Cardiac muscle cell (in vitro differentiated cells and primary cell): Measurements from ENCODE around the gene MAST4. TPM values are rescaled to one million over a fixed set of nuclear protein-coding genes. Genes with fewer than 3 reads are reported as not detected.

Experiments
- DNase-seq, 2 donors: peaks; one replicate each; pipeline versions ENCODE4 v3.0.0 to v3.0.0-alpha.2; 2010 to 2017; ENCODE audit warnings: low read depth in 1 of 2, low spot score in 1 of 2
- H3K27ac ChIP-seq: fragments of 200-600 bp; sonication (generic); 2 replicates; pipeline ENCODE4 v1.5.1; 2016
- H3K27me3 ChIP-seq: fragments of 200-600 bp; sonication (generic); 2 replicates; pipeline ENCODE4 v1.6.0; 2016; ENCODE audit warnings: control low read depth
- H3K36me3 ChIP-seq: fragments of 200-600 bp; sonication (generic); 2 replicates; pipeline ENCODE4 v1.5.1; 2016; ENCODE audit warnings: control low read depth
- H3K4me1 ChIP-seq: fragments of 200-600 bp; sonication (generic); 2 replicates; pipeline ENCODE4 v1.8.1; 2017; ENCODE audit warnings: low read depth, mild to moderate bottlenecking, mixed run types
- H3K4me3 ChIP-seq: fragments of 200-600 bp; sonication (generic); 2 replicates; pipeline ENCODE4 v1.5.1; 2016; ENCODE audit warnings: mild to moderate bottlenecking
- H3K9me3 ChIP-seq: fragments of 200-600 bp; sonication (generic); 2 replicates; pipeline ENCODE4 v1.5.1; 2017; ENCODE audit warnings: low read depth, mild to moderate bottlenecking, control low read depth
- CTCF ChIP-seq: IDR thresholded peaks from 2 replicates; pipeline ENCODE4 v1.5.1; 2012; ENCODE audit warnings: low read depth, mild to moderate bottlenecking, low read length
- polyA plus RNA-seq: library from polyadenylated mRNA; unstranded; fragments of >200 nt; fragmentation: Nextera tagmentation; extraction: Ambion mirVana; gene quantifications from 2 replicates; pipeline ENCODE4 v1.2.1, GENCODE V29; 2016
- total RNA-seq: library from RNA; depleted of rRNA; stranded (reverse); fragments of >200 nt; gene quantifications from 2 replicates; pipeline ENCODE4 v1.2.3, GENCODE V29; 2016

Gene MAST4
- total and polyA plus RNA-seq, 2 experiments from 2014 or later, result 33.1 to 58.0 TPM

DNA sequence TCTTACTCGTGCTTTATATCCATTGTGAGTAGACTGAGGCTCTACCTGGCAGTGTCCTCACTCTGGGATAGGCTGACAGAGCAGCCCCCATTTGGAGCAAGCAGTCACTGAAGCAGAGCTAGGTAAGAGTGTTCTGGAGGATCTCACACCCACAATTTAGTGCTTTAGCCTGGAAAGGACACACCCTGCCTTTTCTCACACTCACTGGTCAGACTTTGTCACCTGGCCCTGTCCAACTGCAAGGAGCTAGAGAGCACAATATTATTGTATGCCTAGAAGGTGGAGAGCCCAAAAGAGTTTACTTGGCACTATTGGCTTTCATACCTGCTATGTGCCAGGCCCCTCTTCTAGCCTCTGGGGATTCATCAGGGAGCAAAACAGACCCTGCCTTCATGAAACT is 141.9 kb downstream of the MAST4 start:
- no peaks in the 10 kb centered on the region for H3K9me3 ChIP-seq

GRCh38 chr5:66739021-66739420 is 142.8 kb downstream of the MAST4 start:
- no peaks in the 10 kb centered on the region for H3K9me3 ChIP-seq
- no peak overlapping the region for H3K4me3 ChIP-seq
- TF ChIP-seq CTCF, result no peak
- H3K27ac ChIP-seq, result no peak overlapping the region
- DNase-seq, result no peak
- no peaks in the 10 kb centered on the region for H3K27me3 ChIP-seq
- H3K4me1 ChIP-seq, result peaks cover 6% of the 10 kb centered on the region
- H3K36me3 ChIP-seq, result no peaks in the 10 kb centered on the region

More for the DNA sequence above, 141.9 kb downstream of the MAST4 start:
- peaks cover 6% of the 10 kb centered on the region for H3K4me1 ChIP-seq
- DNase-seq, result no peak
- H3K27me3 ChIP-seq, result no peaks in the 10 kb centered on the region
- H3K4me3 ChIP-seq, result no peak overlapping the region
- H3K36me3 ChIP-seq, result no peaks in the 10 kb centered on the region
- H3K27ac ChIP-seq, result no peak overlapping the region
- TF ChIP-seq CTCF, result no peak

DNA sequence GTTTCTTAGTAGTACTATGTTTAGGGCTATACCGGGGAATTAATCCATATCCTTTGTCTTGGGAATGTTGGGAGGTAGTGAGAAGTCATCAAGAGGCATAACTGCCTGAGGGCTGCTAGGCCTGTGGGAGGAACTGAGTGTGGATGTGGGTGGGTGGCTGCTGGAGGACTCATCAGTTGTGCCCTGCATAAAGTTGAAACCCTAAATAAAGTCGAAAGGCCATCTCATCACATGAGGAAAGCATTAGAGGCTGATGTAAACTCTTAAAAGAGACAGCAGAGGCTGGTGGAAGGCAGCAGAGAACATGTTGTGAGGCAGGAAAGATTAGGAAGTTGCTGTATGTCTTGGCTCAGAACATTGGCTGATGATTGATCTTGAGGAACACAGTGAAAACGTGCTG is 143.8 kb downstream of the MAST4 start:
- Histone ChIP-seq H3K27me3 (no peaks in the 10 kb centered on the region), H3K36me3 (no peaks in the 10 kb centered on the region), H3K4me3 (no peak overlapping the region), H3K4me1 (peaks cover 6% of the 10 kb centered on the region), H3K9me3 (no peaks in the 10 kb centered on the region), H3K27ac (no peak overlapping the region)
- no peak for TF ChIP-seq CTCF
- no peak for DNase-seq

DNA sequence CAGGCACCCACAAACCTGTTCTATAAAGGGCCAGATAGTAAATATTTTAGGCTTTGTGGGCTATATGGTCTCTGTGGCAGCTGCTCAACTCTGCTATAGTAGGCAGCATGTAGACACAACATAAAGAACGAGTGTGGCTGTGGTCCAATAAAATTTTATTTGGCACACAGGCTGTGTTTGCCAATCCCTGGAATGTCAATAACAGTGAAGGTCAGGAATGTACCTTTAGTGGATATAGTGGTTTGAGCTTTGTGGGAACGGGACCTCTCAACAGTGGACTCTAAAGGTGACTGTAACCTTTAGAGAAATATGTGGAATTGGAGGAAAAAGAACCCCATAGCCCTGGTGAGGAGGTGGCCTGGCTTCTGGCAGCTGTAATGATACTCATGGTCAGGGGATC is 145.2 kb downstream of the MAST4 start:
- no peaks in the 10 kb centered on the region for H3K36me3 ChIP-seq
- H3K27ac ChIP-seq, result no peak overlapping the region
- H3K4me3 ChIP-seq, result no peak overlapping the region
- H3K9me3 ChIP-seq, result no peaks in the 10 kb centered on the region
- no peaks in the 10 kb centered on the region for H3K27me3 ChIP-seq
- TF ChIP-seq CTCF, result no peak
- H3K4me1 ChIP-seq, result peaks cover 6% of the 10 kb centered on the region
- DNase-seq, result no peak

DNA sequence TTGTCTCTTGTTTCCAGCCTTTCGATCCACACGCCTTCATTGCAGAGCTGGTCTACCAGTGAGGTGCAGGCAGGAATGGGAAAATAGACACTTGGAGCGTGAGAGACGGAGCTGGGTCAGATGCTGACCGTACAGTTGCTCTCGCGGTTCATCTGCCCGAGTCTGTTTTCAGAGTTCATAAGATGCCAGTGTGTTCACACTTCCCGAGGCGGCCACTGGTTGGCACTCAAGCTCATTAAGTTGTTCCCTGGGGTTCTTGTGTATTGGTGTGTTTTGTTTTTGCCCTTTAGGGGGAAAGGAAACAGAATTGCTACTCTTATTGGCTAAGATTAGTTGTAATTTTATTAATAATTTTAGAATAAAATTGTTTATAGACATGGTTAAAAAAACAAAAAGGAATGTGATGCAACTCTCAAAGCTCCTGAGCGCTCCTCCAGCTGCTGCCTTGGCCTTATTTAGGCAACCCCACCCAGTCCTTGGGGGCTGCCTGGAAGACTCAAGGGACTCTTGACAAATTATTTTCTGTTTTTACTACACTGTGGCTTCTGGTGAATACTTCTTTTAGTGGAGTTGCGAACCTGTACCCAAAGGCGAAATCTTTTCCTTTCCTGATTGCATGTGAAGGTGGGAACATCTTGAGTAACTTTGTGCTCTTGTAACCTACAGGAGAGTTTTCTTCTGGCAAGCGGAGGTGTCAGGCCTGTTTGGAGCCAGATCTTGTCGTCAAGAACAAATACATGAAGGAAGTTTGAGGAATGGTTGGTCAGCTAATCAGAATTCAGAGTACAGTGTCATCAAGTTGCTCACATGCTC is 146.1 kb downstream of the MAST4 start:
- no peaks in the 10 kb centered on the region for H3K36me3 ChIP-seq
- no peaks in the 10 kb centered on the region for H3K9me3 ChIP-seq
- H3K27ac ChIP-seq, result no peak overlapping the region
- H3K4me3 ChIP-seq, result no peak overlapping the region
- no peak for TF ChIP-seq CTCF
- H3K27me3 ChIP-seq, result no peaks in the 10 kb centered on the region
- peaks cover 6% of the 10 kb centered on the region for H3K4me1 ChIP-seq
- peak in 1 of 2 donors; percentile 23 for DNase-seq
